Measurements from ENCODE around the gene FSTL1.

Gene FSTL1

DNA sequence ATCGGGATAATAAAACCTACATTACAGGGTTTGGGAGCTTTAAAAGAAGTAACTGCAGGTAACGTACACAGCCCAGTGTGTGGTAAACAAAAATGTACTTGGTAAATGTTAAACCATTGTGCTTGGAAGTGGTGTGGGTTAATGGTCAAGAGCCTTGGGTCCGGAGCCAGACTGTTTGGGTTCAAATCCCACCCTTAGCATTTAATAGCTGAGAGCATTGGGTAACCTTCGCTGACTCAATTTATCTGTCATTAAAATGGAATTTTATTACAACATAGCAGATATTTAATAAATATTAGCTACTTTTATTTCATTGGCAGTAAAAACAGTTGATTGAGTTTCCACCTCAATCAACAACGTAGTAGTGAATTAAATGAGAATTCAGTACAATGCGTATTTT, 1.5 kb downstream of the FSTL1 start:
- no peak for TF ChIP-seq EZH2 (IDR thresholded peaks at IDR 0.05; ENCODE audit: borderline replicate concordance, low read length)
- TF ChIP-seq, protein P1, sequence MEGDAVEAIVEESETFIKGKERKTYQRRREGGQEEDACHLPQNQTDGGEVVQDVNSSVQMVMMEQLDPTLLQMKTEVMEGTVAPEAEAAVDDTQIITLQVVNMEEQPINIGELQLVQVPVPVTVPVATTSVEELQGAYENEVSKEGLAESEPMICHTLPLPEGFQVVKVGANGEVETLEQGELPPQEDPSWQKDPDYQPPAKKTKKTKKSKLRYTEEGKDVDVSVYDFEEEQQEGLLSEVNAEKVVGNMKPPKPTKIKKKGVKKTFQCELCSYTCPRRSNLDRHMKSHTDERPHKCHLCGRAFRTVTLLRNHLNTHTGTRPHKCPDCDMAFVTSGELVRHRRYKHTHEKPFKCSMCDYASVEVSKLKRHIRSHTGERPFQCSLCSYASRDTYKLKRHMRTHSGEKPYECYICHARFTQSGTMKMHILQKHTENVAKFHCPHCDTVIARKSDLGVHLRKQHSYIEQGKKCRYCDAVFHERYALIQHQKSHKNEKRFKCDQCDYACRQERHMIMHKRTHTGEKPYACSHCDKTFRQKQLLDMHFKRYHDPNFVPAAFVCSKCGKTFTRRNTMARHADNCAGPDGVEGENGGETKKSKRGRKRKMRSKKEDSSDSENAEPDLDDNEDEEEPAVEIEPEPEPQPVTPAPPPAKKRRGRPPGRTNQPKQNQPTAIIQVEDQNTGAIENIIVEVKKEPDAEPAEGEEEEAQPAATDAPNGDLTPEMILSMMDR (IDR thresholded peaks at IDR 0.05; ENCODE audit: low read length) = no peak
- H3K9me2 ChIP-seq (ENCODE audit: low read depth, low read length) = no peaks in the 10 kb centered on the region
- no peaks in the 10 kb centered on the region for H3K36me3 ChIP-seq (ENCODE audit: insufficient read depth, low read length)
- H3K4me2 ChIP-seq (ENCODE audit: low read length) = no peak overlapping the region
- H3F3A ChIP-seq (ENCODE audit: insufficient read depth, low read length) = no peaks in the 10 kb centered on the region
- no peaks in the 10 kb centered on the region for H3K79me2 ChIP-seq (ENCODE audit: insufficient read depth, low read length)
- H3K9me3 ChIP-seq (ENCODE audit: low read length) = no peaks in the 10 kb centered on the region
- no peaks in the 10 kb centered on the region for H3K27me3 ChIP-seq (ENCODE audit: insufficient read depth, low read length)
- H2AFZ ChIP-seq (ENCODE audit: low read length) = no peak overlapping the region
- H3K9ac ChIP-seq (ENCODE audit: low read length) = no peak overlapping the region
- no peak overlapping the region for H3K4me3 ChIP-seq (ENCODE audit: low read depth, low read length, poor library complexity, severe bottlenecking)
- no peaks in the 10 kb centered on the region for H4K20me1 ChIP-seq (ENCODE audit: insufficient read depth, low read length)
- H3K4me1 ChIP-seq (ENCODE audit: insufficient read depth, low read length, severe bottlenecking) = no peaks in the 10 kb centered on the region
- no peak overlapping the region for H3K27ac ChIP-seq (ENCODE audit: low read depth, low read length, poor library complexity, severe bottlenecking)

DNA sequence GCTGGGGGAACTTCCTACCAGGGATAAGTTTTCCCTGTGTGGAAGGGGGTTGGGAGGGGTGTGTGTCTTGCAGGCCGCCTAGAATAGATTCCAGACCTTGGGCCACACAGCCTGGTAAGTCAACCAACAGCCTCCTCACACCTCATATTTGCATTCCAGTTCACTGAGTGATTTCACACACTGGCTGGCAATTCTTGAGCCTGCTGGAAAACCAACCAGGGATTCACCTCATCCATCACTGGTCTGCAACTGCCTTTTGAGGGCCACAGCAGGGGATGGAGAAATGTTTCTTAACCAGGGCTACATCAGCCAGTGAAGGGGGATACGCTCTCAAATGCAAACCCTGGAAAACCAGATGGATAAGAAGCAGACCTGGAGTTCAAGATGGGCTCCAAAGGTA, 2.0 kb downstream of the FSTL1 start:
- no peaks in the 10 kb centered on the region for H3K79me2 ChIP-seq (ENCODE audit: insufficient read depth, low read length)
- no peaks in the 10 kb centered on the region for H3K36me3 ChIP-seq (ENCODE audit: insufficient read depth, low read length)
- H3K27me3 ChIP-seq (ENCODE audit: insufficient read depth, low read length) = no peaks in the 10 kb centered on the region
- TF ChIP-seq, protein P1 (IDR thresholded peaks at IDR 0.05; ENCODE audit: low read length) = no peak
- TF ChIP-seq EZH2 (IDR thresholded peaks at IDR 0.05; ENCODE audit: borderline replicate concordance, low read length) = no peak
- no peaks in the 10 kb centered on the region for H3K4me1 ChIP-seq (ENCODE audit: insufficient read depth, low read length, severe bottlenecking)
- H2AFZ ChIP-seq (ENCODE audit: low read length) = no peak overlapping the region
- no peaks in the 10 kb centered on the region for H4K20me1 ChIP-seq (ENCODE audit: insufficient read depth, low read length)
- H3K9me2 ChIP-seq (ENCODE audit: low read depth, low read length) = no peaks in the 10 kb centered on the region
- no peak overlapping the region for H3K9ac ChIP-seq (ENCODE audit: low read length)
- H3K4me3 ChIP-seq (ENCODE audit: low read depth, low read length, poor library complexity, severe bottlenecking) = no peak overlapping the region
- no peaks in the 10 kb centered on the region for H3F3A ChIP-seq (ENCODE audit: insufficient read depth, low read length)
- H3K9me3 ChIP-seq (ENCODE audit: low read length) = no peaks in the 10 kb centered on the region
- H3K4me2 ChIP-seq (ENCODE audit: low read length) = no peak overlapping the region
- H3K27ac ChIP-seq (ENCODE audit: low read depth, low read length, poor library complexity, severe bottlenecking) = no peak overlapping the region

DNA sequence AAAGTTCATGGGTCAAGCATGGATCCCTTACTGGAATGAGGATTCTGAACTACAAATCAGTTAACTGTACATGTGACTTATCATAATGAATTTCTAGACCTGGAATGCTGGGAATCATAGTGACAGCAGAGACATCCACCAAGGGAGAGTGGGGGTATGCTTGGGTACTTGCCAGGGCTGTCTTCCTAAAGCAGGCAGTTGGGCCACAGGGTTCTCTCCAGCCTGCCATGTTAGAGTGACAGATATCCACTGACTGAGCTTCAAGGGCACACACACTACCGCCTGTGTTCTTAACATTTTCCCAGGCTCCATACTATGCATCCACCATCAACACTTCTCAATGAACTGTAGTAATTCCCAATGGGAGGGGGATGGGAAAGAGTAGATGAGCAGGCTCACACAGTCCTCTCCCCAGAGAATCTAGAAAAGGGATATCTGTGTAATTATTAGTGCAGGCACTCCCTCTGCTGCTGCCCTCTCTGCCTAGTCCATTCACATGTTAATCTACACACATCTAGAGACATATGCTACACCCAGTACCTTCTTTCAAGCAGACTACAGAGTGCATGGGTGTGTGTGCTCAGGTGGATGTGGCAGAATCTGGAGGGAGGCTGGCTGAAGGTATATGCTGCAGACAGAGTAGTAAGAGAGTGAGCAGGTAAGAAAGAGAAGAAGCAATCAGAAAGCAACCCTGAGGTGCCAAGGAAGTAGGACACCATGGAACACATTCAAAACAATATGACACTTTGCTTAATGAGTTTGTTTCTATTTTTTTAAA, 3.7 kb downstream of the FSTL1 start:
- no peak overlapping the region for H3K27ac ChIP-seq (ENCODE audit: low read depth, low read length, poor library complexity, severe bottlenecking)
- no peaks in the 10 kb centered on the region for H3K9me3 ChIP-seq (ENCODE audit: low read length)
- H3K27me3 ChIP-seq (ENCODE audit: insufficient read depth, low read length) = no peaks in the 10 kb centered on the region
- no peaks in the 10 kb centered on the region for H3K36me3 ChIP-seq (ENCODE audit: insufficient read depth, low read length)
- H3F3A ChIP-seq (ENCODE audit: insufficient read depth, low read length) = no peaks in the 10 kb centered on the region
- H3K4me1 ChIP-seq (ENCODE audit: insufficient read depth, low read length, severe bottlenecking) = no peaks in the 10 kb centered on the region
- H2AFZ ChIP-seq (ENCODE audit: low read length) = no peak overlapping the region
- no peak overlapping the region for H3K4me2 ChIP-seq (ENCODE audit: low read length)
- no peak overlapping the region for H3K4me3 ChIP-seq (ENCODE audit: low read depth, low read length, poor library complexity, severe bottlenecking)
- no peak overlapping the region for H3K9ac ChIP-seq (ENCODE audit: low read length)
- no peaks in the 10 kb centered on the region for H3K79me2 ChIP-seq (ENCODE audit: insufficient read depth, low read length)
- no peaks in the 10 kb centered on the region for H4K20me1 ChIP-seq (ENCODE audit: insufficient read depth, low read length)
- TF ChIP-seq, protein P1 (IDR thresholded peaks at IDR 0.05; ENCODE audit: low read length) = no peak
- TF ChIP-seq EZH2 (IDR thresholded peaks at IDR 0.05; ENCODE audit: borderline replicate concordance, low read length) = no peak
- no peaks in the 10 kb centered on the region for H3K9me2 ChIP-seq (ENCODE audit: low read depth, low read length)

All from OCI-LY1 (cell line).